Choroid plexus epithelial cell (primary cell): ENCODE data around the gene DPH6.
"Not testable (repeated sequence)": the region's sequence is repeated elsewhere in the genome, so short reads cannot be mapped to it uniquely, and the experiment has no call there.

Experiments used
- DNase-seq: peaks from one replicate; pipeline ENCODE4 v3.0.0-alpha.2; 2010; ENCODE audit warnings: low read depth
- H3K4me3 ChIP-seq: 2 replicates; pipeline ENCODE4 v1.5.1; 2011; ENCODE audit warnings: low read depth, mild to moderate bottlenecking, control low read depth, low read length, moderate library complexity
- TF ChIP-seq, protein P1 (sequence below): conservative IDR thresholded peaks from 2 replicates; pipeline ENCODE4 v1.5.1; 2011; ENCODE audit warnings: low read depth, mild to moderate bottlenecking, control low read depth, inconsistent platforms, low read length, moderate library complexity

DPH6 gene

GRCh38 chr15:35393398-35393797 is 152.6 kb downstream of the DPH6 start:
- H3K4me3 ChIP-seq: no peak overlapping the region
- TF ChIP-seq, protein P1, sequence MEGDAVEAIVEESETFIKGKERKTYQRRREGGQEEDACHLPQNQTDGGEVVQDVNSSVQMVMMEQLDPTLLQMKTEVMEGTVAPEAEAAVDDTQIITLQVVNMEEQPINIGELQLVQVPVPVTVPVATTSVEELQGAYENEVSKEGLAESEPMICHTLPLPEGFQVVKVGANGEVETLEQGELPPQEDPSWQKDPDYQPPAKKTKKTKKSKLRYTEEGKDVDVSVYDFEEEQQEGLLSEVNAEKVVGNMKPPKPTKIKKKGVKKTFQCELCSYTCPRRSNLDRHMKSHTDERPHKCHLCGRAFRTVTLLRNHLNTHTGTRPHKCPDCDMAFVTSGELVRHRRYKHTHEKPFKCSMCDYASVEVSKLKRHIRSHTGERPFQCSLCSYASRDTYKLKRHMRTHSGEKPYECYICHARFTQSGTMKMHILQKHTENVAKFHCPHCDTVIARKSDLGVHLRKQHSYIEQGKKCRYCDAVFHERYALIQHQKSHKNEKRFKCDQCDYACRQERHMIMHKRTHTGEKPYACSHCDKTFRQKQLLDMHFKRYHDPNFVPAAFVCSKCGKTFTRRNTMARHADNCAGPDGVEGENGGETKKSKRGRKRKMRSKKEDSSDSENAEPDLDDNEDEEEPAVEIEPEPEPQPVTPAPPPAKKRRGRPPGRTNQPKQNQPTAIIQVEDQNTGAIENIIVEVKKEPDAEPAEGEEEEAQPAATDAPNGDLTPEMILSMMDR: no peak
- DNase-seq: no peak

DNA sequence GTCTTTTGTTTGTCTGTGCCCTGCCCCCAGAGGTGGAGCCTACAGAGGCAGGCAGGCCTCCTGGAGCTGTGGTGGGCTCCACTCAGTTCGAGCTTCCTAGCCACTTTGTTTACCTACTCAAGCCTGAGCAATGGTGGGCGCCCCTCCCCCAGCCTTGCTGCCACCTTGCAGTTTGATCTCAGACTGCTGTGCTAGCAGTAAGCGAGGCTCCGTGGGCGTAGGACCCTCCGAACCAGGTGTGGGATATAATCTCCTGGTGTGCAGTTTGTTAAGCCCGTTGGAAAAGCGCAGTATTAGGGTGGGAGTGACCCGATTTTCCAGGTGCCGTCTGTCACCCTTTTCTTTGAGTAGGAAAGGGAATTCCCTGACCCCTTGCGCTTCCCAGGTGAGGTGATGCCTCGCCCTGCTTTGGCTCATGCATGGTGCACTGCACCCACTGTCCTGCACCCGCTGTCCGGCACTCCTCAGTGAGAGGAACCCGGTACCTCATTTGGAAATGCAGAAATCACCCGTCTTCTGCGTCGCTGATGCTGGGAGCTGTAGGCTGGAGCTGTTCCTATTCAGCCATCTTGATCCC is 154.5 kb downstream of the DPH6 start:
- not testable (repeated sequence) for DNase-seq, H3K4me3 ChIP-seq

GRCh38 chr15:35383506-35383905 is 162.5 kb downstream of the DPH6 start:
- no peak overlapping the region for H3K4me3 ChIP-seq
- no peak for DNase-seq
- TF ChIP-seq, protein P1: no peak

DNA sequence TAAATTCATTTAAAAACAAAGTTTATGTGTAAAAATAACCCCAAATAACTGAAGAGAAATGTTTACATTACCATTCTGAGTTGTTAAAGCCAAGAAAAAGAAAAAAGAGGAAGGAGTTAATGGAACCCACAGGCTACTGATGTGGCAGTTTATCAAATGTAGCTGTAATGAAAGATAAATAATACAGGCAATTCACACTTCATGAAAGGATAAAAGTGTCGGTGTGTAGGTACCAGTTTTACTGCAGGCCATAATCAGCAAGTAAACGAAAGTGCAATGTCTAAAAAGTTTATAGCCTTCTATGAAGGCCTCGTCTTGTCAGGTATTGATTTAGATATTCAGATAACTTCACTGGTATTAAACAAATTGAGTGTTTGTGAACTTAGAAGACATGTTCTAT is 164.6 kb downstream of the DPH6 start:
- DNase-seq: no peak
- H3K4me3 ChIP-seq: no peak overlapping the region
- TF ChIP-seq, protein P1: no peak

GRCh38 chr15:35379972-35380371 is 166.0 kb downstream of the DPH6 start:
- peak; percentile 31 for DNase-seq
- no peak overlapping the region for H3K4me3 ChIP-seq
- TF ChIP-seq, protein P1: no peak

- not testable (repeated sequence) for H3K4me3 ChIP-seq, DNase-seq
Measured at GRCh38 chr15:35378454-35378853, 167.5 kb downstream of the DPH6 start.

DNA sequence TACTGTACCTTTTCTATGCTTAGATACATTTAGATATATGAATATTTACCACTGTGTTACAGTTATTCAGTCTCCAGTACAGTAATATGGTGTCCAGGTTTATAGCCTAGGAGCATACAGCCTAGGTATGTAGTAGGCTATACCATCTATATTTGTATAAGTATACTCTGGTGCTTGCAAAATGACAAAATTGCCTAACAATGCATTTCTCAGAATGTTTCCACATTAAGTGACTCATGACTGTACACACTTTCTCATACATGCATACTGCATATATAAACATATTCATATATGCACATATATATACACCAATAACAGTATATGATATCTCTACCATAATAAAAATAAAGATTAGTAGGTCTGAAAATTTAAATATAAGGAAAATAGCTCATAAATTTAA is 169.3 kb downstream of the DPH6 start:
- TF ChIP-seq, protein P1: no peak
- no peak for DNase-seq
- H3K4me3 ChIP-seq: no peak overlapping the region

DNA sequence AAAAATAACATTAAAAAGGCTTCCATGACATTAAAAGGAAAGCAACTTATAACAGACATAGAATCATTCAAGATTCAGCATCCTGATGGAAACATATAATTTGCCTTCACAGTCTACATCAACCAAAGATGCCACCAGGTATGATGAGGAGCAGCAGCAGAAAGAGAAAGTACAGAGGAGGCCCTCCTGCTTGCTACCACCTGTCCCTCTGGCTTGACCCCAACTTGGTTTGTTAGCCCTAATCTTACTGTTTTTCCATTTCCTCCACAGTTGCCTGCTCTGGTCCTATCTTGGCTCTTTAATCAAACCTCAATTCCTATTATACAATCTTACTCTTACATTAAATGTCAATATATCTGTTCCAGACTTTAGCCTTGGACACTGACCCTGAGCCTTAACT is 171.3 kb downstream of the DPH6 start:
- TF ChIP-seq, protein P1: no peak
- H3K4me3 ChIP-seq: no peak overlapping the region
- no peak for DNase-seq
